ENCODE measurements around the gene TEC. TPM values are rescaled to one million over a fixed set of nuclear protein-coding genes. Genes with fewer than 3 reads are reported as not detected.
"Not testable (repeated sequence)": the region's sequence is repeated elsewhere in the genome, so short reads cannot be mapped to it uniquely, and the experiment has no call there.

TEC gene
- total RNA-seq, 1 experiment from 2014 or later = 1.2 TPM

DNA sequence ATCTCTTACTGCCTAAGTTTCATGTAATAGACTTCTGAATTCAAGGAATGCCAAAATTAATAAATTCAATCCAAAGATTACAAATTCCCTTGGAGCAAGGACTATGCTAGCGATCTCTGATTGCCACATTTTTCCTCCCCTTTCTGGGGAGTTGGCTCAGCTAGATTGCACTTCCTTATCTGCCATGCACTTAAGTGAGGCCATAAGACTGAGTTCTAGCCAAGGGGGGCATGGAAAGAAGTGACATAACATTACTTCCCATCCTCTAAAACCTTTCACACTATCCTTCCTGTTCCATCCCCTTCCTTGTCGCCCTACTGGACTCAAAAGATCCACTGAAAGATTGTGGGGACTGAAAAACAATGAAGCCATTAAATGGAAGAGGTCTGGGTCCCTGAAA, 81.8 kb downstream of the TEC start:
- Histone ChIP-seq H3K36me3 (replicated peaks; ENCODE audit: control insufficient read depth, insufficient read depth, low read length) (no peaks in the 10 kb centered on the region), H3K4me3 (ENCODE audit: insufficient read depth, low read depth, low read length) (no peak overlapping the region), H3K27me3 (ENCODE audit: control insufficient read depth, insufficient read depth, low read length) (no peaks in the 10 kb centered on the region)
- no peak for DNase-seq

DNA sequence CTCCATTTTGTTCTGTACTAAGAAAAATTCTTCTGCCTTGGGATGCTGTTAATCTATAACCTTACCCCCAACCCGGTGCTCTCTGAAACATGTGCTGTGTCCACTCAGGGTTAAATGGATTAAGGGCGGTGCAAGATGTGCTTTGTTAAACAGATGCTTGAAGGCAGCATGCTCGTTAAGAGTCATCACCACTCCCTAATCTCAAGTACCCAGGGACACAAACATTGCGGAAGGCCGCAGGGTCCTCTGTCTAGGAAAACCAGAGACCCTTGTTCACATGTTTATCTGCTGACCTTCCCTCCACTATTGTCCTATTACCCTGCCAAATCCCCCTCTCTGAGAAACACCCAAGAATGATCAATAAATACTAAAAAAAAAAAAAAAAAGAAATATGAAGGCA, 82.6 kb downstream of the TEC start:
- not testable (repeated sequence) for H3K36me3 ChIP-seq (replicated peaks; ENCODE audit: control insufficient read depth, insufficient read depth, low read length); H3K27me3 ChIP-seq (ENCODE audit: control insufficient read depth, insufficient read depth, low read length); DNase-seq; H3K4me3 ChIP-seq (ENCODE audit: insufficient read depth, low read depth, low read length)

DNA sequence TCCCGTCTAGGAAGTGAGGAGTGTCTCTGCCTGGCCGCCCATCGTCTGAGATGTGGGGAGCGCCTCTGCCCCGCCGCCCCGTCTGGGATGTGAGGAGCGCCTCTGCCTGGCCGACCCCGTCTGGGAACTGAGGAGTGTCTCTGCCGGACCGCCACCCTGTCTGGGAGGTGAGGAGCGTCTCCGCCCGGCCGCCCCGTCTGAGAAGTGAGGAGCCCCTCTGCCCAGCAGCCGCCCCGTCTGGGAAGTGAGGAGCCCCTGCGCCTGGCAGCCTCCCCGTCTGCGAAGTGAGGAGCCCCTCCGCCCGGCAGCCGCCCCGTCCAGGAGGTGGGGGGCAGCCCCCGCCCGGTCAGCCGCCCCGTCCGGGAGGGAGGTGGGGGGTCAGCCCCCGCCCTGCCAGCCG, 83.2 kb downstream of the TEC start:
- not testable (repeated sequence) for H3K4me3 ChIP-seq (ENCODE audit: insufficient read depth, low read depth, low read length); H3K36me3 ChIP-seq (replicated peaks; ENCODE audit: control insufficient read depth, insufficient read depth, low read length); DNase-seq; H3K27me3 ChIP-seq (ENCODE audit: control insufficient read depth, insufficient read depth, low read length)

DNA sequence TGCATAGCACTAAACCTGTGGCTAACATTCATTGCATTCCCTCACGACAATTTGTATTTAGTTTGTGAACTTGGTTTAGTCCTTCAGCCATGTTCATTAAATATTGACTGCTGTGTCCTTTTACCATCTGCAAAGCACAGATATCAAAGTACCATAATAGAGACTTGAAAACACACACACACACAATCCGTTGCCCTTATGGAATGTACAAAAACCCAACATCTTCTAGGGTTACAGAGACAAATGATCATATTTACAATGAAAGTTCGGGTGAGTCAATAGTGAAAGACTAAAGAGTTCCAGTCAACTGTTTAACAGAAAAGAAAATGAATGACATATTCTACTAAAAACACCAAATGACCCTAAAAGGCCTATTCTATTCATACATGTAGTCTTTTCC, 84.8 kb downstream of the TEC start:
- H3K36me3 ChIP-seq (replicated peaks; ENCODE audit: control insufficient read depth, insufficient read depth, low read length) = no peaks in the 10 kb centered on the region
- H3K27me3 ChIP-seq (ENCODE audit: control insufficient read depth, insufficient read depth, low read length) = no peaks in the 10 kb centered on the region
- no peak for DNase-seq
- H3K4me3 ChIP-seq (ENCODE audit: insufficient read depth, low read depth, low read length) = no peak overlapping the region

DNA sequence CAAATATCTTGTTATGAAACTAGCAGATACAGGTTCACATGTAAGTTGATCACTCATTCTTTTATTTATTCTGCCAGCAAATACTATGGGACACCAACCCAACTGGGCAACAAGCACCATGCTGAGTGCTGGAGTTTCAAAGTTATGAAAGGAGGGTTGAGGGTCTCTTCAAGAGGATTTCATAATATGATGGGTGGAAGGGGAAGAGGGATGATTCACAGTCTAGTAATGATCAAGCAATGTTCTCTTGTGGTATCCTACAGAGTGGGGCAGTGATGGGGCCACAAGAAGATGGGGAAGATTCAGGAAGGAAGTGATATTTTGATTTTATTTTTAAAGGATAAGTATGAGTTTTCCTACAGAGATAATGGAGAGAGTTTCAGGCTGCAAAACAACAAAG, 89.4 kb downstream of the TEC start:
- H3K4me3 ChIP-seq (ENCODE audit: insufficient read depth, low read depth, low read length) = no peak overlapping the region
- no peaks in the 10 kb centered on the region for H3K27me3 ChIP-seq (ENCODE audit: control insufficient read depth, insufficient read depth, low read length)
- H3K36me3 ChIP-seq (replicated peaks; ENCODE audit: control insufficient read depth, insufficient read depth, low read length) = no peaks in the 10 kb centered on the region
- DNase-seq = no peak

DNA sequence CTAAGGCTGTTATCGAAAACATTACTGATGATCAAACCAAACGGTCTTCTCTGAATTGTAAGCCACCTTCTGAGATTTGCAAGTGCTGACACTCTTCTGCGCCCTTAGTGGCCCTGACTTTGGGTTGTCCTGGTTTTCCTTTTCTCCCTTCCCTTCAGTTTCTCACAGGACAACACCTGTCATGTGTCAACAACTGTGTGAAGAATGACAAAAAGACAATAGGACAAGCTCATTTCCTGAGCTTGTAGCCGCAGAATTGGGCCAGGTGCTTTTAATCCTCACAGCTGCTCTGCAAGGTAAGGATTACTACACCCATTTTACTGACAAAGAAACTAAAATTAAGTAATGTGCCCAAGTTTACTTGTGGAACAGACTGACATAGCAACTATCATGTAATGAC, 90.7 kb downstream of the TEC start:
- H3K36me3 ChIP-seq (replicated peaks; ENCODE audit: control insufficient read depth, insufficient read depth, low read length) = no peaks in the 10 kb centered on the region
- H3K27me3 ChIP-seq (ENCODE audit: control insufficient read depth, insufficient read depth, low read length) = no peaks in the 10 kb centered on the region
- DNase-seq = no peak
- H3K4me3 ChIP-seq (ENCODE audit: insufficient read depth, low read depth, low read length) = no peak overlapping the region

DNA sequence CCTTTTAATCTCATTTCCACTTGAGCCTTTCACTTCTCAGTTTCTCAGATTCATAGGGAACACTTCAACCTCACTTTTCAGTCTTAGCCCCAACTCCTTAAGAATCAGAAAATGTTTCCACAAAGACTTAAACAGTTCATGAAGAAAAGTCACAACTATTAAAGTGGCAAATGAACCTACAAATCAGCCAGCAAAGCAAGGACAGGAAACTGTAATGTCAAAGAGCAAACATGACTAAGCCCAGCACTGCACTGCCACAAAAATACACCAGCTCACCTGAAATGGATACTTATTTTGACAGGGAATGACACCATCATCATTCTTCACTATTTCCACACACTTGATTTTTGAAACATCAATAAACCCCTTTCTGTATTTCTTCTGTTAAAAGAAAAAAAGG, 93.8 kb downstream of the TEC start:
- Histone ChIP-seq H3K4me3 (ENCODE audit: insufficient read depth, low read depth, low read length) (no peak overlapping the region), H3K36me3 (replicated peaks; ENCODE audit: control insufficient read depth, insufficient read depth, low read length) (no peaks in the 10 kb centered on the region), H3K27me3 (ENCODE audit: control insufficient read depth, insufficient read depth, low read length) (no peaks in the 10 kb centered on the region)
- DNase-seq = no peak

DNA sequence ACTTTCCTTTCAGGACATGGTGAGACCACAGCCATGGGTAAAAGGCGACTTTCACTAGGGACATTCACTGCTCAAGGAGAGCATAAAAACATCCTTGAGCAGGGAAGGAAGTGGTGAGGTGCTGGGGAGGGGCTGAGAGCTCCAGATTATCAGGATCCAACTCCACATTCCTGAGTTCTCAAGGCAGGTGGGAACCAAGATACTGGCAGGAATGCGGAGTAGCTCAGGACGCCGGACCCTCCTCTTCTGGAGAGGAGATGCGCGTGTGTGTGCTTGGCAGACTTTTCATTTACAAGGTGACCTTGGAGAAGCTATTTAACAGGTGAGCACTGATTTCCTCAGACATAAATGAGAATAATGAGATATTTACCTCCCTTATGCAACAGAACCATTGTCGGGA, 94.3 kb downstream of the TEC start:
- DNase-seq = peak; percentile 28
- H3K36me3 ChIP-seq (replicated peaks; ENCODE audit: control insufficient read depth, insufficient read depth, low read length) = no peaks in the 10 kb centered on the region
- H3K27me3 ChIP-seq (ENCODE audit: control insufficient read depth, insufficient read depth, low read length) = no peaks in the 10 kb centered on the region
- H3K4me3 ChIP-seq (ENCODE audit: insufficient read depth, low read depth, low read length) = no peak overlapping the region

DNA sequence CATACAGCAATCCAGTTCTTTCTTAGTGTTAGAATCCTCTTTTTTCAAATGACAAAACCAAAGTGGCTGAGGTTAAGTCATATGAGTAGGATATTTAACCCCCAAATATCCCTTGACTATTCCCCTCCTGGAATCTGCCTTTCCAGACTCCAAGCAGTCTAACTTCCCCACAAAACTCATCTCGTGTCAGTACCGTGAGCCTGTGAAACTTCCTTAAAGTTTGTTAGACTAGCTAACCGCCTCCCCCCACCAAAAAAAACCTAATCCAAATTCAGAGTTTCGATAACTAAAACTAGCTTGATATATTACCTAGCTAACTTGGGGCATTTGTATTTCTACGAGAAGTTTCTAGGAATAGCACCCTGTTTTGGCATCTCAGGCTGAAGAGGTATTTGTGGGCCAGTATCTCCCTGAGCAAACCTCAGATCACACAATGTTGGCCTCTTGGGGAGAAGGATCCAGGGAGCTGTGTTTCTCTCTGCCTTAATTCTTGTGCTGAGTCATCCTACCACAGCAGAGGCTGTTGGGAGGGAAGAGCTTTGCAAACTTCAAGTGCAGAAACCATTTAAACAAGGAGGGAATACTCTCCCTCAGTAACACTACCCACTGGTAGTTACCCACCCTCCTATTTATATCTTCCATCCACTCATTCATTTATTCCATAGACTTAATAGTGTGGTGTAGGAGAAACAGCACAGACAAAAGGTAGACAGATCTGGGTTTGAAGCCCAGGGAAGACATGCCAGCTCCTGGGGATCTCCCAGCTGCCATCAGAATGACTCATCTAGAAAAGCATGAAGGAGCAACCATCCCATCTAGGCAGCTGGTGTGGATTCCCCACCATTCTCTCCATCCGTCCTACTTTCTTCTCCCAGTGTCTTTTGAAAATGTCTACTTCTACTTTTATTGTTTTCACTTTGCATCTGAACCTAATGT, 96.3 kb downstream of the TEC start:
- no peak for DNase-seq
- no peaks in the 10 kb centered on the region for H3K36me3 ChIP-seq (replicated peaks; ENCODE audit: control insufficient read depth, insufficient read depth, low read length)
- H3K27me3 ChIP-seq (ENCODE audit: control insufficient read depth, insufficient read depth, low read length) = no peaks in the 10 kb centered on the region
- no peak overlapping the region for H3K4me3 ChIP-seq (ENCODE audit: insufficient read depth, low read depth, low read length)

DNA sequence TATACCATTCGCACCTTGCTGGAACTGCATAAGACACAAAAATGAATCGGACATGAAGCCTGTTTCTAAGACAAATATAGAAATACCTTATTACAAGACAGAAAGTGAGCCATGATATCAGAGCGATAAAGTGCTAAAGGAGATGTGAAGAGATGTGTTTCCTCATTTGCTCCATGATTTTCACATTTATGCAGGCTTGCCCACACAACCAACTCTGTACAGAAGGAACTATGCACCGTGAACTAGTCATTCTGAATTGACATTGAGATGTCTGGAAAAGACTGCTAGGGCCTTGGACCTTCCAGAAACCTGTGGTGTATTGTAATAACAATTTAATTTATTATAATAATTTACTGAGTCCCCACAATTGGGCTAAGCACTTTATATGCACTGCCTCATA, 97.0 kb downstream of the TEC start:
- Histone ChIP-seq H3K4me3 (ENCODE audit: insufficient read depth, low read depth, low read length) (no peak overlapping the region), H3K27me3 (ENCODE audit: control insufficient read depth, insufficient read depth, low read length) (no peaks in the 10 kb centered on the region), H3K36me3 (replicated peaks; ENCODE audit: control insufficient read depth, insufficient read depth, low read length) (no peaks in the 10 kb centered on the region)
- DNase-seq = no peak

DNA sequence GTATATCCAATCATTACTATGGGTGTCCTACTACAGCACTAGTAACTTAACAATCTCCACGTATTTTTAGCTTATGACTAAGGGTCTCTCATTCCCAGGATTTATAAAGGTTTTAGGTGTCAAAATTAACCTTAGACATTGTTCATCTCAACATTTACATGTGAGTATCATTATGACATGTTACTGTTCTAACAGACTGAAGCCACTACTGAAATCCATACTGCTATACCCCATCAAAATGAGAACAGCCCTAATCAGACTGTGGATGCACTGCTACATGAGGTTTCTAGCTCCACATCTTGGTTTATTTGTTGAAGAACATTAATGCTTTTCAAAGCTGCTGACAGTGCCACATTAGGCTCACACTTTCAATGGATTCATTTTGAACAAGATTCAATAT, 100.0 kb downstream of the TEC start:
- H3K27me3 ChIP-seq (ENCODE audit: control insufficient read depth, insufficient read depth, low read length) = no peaks in the 10 kb centered on the region
- no peaks in the 10 kb centered on the region for H3K36me3 ChIP-seq (replicated peaks; ENCODE audit: control insufficient read depth, insufficient read depth, low read length)
- no peak for DNase-seq
- H3K4me3 ChIP-seq (ENCODE audit: insufficient read depth, low read depth, low read length) = no peak overlapping the region

DNA sequence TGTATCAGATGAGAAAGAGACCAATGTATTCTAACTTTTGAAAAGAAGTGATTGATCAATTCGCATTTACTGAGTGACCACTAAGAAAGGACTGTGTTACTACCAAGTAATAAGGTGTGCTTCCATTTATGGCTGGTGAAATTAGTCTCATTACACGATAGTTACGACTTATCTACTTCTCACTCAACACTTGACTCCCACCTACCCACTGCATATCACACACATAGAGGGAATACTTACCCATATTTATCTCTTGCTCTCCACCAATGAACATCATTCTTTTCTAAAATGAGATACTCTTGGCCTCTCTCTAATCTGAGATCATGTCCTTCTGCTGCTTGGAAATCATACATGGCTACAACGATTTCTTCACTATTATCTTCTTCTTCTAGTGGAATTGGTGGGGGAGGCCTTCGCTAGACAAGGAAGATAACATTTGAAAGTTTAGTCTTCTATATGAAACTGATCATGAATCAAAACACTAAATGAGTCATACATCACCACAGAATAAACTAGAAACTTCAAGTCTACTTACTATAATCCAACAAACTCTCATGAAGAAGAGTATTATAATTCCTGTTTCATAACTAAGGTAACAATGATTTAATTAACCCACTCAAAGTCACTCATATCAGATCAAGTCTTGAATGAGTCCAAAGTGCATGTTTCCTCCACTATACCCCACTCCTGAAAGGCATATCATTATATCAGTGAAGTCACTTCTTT, 101.9 kb downstream of the TEC start:
- no peak for DNase-seq
- Histone ChIP-seq H3K36me3 (replicated peaks; ENCODE audit: control insufficient read depth, insufficient read depth, low read length) (no peaks in the 10 kb centered on the region), H3K4me3 (ENCODE audit: insufficient read depth, low read depth, low read length) (no peak overlapping the region), H3K27me3 (ENCODE audit: control insufficient read depth, insufficient read depth, low read length) (no peaks in the 10 kb centered on the region)

DNA sequence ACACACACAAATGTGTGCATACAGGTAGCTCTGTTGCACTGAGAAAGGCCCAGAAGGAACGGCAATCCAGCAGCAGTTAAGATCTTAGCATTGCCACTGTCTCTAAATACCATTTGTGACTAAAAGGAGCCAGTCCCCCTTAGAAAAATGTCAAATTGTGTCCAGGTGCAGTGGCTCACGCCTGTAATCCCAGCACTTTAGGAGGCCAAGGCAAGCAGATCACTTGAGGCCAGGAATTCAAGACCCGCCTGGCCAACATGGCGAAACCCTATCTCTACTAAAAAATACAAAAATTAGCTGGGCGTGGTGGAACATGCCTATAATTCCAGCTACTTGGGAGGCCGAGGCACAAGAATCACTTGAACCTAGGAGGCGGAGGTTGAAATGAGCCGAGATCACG, 105.1 kb downstream of the TEC start:
- H3K4me3 ChIP-seq (ENCODE audit: insufficient read depth, low read depth, low read length); H3K36me3 ChIP-seq (replicated peaks; ENCODE audit: control insufficient read depth, insufficient read depth, low read length); H3K27me3 ChIP-seq (ENCODE audit: control insufficient read depth, insufficient read depth, low read length); DNase-seq: not testable (repeated sequence)

DNA sequence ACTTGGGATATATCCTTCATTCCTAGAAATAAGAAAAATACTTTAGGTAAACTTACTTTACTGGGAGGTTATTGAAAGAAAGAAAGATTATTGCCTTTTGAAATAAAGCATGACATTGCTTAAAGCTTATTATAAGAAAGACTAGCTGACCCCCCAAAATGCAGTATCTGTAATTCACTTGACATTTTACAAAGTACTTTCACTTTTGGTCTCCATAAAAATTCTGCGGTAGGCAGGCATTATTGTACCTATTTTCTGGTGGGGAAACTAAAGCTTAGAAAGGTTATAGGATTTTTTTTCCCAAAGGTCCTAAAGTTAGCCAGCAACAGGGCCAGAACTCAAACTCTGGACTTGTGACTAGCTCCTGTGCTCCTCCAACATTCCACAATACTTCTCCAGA, 105.9 kb downstream of the TEC start:
- no peak for DNase-seq
- H3K4me3 ChIP-seq (ENCODE audit: insufficient read depth, low read depth, low read length) = no peak overlapping the region
- H3K27me3 ChIP-seq (ENCODE audit: control insufficient read depth, insufficient read depth, low read length) = no peaks in the 10 kb centered on the region
- H3K36me3 ChIP-seq (replicated peaks; ENCODE audit: control insufficient read depth, insufficient read depth, low read length) = no peaks in the 10 kb centered on the region

DNA sequence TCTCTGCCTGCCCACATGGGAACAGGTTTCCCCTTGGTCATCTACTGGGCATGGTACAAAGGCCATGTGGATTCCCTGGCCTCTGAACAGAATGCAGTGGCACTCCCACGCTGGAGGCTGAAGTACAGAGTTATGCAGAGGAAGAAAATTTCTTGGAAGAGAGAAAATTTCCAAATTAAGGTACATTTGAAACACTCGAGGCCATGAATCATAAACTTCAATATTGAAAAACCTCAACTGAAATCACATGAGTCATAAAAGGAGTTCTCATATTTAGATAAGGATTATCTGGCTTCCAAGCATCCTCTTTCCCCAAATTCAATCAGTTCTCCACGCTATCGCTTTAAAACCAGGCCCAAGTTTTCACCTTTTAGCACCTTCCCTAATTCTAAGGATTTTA, 107.5 kb downstream of the TEC start:
- Histone ChIP-seq H3K36me3 (replicated peaks; ENCODE audit: control insufficient read depth, insufficient read depth, low read length) (no peaks in the 10 kb centered on the region), H3K27me3 (ENCODE audit: control insufficient read depth, insufficient read depth, low read length) (no peaks in the 10 kb centered on the region), H3K4me3 (ENCODE audit: insufficient read depth, low read depth, low read length) (no peak overlapping the region)
- no peak for DNase-seq
